ENCODE data around the gene TEDC1. TPM values are rescaled to one million over a fixed set of nuclear protein-coding genes. Genes with fewer than 3 reads are reported as not detected.

TEDC1 gene
- total RNA-seq, 1 experiment from 2014 or later = 17.9 TPM

DNA sequence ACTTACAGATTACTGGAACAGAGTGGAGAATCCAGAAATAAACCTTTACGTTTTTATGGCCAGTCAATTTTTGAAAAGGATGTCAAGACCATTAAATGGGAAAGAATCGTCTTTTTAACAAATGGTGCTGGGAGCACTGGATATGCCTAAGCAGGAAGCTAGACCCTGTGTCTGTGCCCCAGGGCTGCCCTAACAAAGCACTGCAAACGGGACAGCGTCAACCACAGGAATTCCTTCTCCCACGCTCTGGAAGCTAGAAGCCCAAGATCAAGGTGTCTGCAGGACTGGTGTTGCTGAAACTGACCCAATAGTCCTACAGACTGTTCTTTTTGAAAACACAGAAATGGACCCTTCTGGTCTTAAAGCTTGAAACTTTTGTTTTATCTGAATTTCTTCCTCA, 26.1 kb downstream of the TEDC1 start:
- DNase-seq (ENCODE audit: low spot score) (no peak), ATAC-seq (no peak)
- Mint-ChIP-seq H3K9me3 (peaks cover 44% of the 10 kb centered on the region), H3K4me1 (no peaks in the 10 kb centered on the region), H3K27me3 (ENCODE audit: low read depth) (peaks cover 48% of the 10 kb centered on the region), H3K4me3 (no peak overlapping the region), H3K36me3 (peaks cover 9% of the 10 kb centered on the region), H3K27ac (no peak overlapping the region)
- TF ChIP-seq, protein P1, sequence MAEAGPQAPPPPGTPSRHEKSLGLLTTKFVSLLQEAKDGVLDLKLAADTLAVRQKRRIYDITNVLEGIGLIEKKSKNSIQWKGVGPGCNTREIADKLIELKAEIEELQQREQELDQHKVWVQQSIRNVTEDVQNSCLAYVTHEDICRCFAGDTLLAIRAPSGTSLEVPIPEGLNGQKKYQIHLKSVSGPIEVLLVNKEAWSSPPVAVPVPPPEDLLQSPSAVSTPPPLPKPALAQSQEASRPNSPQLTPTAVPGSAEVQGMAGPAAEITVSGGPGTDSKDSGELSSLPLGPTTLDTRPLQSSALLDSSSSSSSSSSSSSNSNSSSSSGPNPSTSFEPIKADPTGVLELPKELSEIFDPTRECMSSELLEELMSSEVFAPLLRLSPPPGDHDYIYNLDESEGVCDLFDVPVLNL (CRISPR knock-in tag; IDR thresholded peaks at IDR 0.05; ENCODE audit: borderline replicate concordance, low read depth) = no peak
- TF ChIP-seq, protein P2, sequence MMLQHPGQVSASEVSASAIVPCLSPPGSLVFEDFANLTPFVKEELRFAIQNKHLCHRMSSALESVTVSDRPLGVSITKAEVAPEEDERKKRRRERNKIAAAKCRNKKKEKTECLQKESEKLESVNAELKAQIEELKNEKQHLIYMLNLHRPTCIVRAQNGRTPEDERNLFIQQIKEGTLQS (CRISPR knock-in tag; conservative IDR thresholded peaks at IDR 0.05) = no peak
- TF ChIP-seq, protein P3, sequence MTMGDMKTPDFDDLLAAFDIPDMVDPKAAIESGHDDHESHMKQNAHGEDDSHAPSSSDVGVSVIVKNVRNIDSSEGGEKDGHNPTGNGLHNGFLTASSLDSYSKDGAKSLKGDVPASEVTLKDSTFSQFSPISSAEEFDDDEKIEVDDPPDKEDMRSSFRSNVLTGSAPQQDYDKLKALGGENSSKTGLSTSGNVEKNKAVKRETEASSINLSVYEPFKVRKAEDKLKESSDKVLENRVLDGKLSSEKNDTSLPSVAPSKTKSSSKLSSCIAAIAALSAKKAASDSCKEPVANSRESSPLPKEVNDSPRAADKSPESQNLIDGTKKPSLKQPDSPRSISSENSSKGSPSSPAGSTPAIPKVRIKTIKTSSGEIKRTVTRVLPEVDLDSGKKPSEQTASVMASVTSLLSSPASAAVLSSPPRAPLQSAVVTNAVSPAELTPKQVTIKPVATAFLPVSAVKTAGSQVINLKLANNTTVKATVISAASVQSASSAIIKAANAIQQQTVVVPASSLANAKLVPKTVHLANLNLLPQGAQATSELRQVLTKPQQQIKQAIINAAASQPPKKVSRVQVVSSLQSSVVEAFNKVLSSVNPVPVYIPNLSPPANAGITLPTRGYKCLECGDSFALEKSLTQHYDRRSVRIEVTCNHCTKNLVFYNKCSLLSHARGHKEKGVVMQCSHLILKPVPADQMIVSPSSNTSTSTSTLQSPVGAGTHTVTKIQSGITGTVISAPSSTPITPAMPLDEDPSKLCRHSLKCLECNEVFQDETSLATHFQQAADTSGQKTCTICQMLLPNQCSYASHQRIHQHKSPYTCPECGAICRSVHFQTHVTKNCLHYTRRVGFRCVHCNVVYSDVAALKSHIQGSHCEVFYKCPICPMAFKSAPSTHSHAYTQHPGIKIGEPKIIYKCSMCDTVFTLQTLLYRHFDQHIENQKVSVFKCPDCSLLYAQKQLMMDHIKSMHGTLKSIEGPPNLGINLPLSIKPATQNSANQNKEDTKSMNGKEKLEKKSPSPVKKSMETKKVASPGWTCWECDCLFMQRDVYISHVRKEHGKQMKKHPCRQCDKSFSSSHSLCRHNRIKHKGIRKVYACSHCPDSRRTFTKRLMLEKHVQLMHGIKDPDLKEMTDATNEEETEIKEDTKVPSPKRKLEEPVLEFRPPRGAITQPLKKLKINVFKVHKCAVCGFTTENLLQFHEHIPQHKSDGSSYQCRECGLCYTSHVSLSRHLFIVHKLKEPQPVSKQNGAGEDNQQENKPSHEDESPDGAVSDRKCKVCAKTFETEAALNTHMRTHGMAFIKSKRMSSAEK (CRISPR knock-in tag; IDR thresholded peaks at IDR 0.05; ENCODE audit: borderline replicate concordance) = no peak
- TF ChIP-seq, protein P4, sequence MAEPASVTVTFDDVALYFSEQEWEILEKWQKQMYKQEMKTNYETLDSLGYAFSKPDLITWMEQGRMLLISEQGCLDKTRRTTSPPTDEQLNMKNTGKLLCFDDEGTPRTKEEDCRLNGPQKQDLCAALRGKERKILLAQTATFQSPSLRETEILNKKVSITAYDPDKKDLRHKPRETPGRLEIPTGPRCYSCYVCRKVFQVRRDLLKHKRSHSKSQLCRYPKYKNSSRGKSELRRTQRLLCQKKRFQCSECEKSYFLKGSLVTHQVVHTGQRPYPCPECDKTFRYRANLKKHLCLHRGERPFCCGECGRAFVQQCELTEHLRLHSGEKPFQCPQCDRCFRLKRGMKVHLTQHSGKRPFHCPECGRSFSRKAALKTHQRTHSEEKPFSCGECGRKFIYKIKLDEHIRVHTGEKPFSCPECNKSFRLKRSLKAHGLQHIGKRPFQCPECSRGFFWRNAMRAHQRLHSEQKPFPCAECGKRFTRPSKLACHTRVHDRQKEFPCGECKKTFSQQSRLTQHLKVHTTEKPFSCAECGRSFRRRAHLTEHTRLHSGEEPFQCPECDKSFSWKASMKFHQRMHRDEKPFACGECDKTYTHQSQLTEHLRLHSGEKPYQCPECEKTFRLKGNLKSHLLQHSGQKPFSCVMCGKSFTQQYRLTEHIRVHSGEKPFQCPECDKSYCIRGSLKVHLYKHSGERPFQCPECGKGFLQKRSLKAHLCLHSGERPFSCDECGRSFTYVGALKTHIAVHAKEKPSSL (CRISPR knock-in tag; conservative IDR thresholded peaks at IDR 0.05) = no peak
- TF ChIP-seq RORB (CRISPR knock-in tag; IDR thresholded peaks at IDR 0.05) = no peak
- TF ChIP-seq, protein P5, sequence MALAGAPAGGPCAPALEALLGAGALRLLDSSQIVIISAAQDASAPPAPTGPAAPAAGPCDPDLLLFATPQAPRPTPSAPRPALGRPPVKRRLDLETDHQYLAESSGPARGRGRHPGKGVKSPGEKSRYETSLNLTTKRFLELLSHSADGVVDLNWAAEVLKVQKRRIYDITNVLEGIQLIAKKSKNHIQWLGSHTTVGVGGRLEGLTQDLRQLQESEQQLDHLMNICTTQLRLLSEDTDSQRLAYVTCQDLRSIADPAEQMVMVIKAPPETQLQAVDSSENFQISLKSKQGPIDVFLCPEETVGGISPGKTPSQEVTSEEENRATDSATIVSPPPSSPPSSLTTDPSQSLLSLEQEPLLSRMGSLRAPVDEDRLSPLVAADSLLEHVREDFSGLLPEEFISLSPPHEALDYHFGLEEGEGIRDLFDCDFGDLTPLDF (CRISPR knock-in tag; IDR thresholded peaks at IDR 0.05) = no peak
- TF ChIP-seq, protein P6, sequence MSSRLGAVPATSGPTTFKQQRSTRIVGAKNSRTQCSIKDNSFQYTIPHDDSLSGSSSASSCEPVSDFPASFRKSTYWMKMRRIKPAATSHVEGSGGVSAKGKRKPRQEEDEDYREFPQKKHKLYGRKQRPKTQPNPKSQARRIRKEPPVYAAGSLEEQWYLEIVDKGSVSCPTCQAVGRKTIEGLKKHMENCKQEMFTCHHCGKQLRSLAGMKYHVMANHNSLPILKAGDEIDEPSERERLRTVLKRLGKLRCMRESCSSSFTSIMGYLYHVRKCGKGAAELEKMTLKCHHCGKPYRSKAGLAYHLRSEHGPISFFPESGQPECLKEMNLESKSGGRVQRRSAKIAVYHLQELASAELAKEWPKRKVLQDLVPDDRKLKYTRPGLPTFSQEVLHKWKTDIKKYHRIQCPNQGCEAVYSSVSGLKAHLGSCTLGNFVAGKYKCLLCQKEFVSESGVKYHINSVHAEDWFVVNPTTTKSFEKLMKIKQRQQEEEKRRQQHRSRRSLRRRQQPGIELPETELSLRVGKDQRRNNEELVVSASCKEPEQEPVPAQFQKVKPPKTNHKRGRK (CRISPR knock-in tag; IDR thresholded peaks at IDR 0.05; ENCODE audit: borderline replicate concordance) = no peak
- ChIA-PET CTCF (no interaction called here), POLR2A (no interaction called here)

DNA sequence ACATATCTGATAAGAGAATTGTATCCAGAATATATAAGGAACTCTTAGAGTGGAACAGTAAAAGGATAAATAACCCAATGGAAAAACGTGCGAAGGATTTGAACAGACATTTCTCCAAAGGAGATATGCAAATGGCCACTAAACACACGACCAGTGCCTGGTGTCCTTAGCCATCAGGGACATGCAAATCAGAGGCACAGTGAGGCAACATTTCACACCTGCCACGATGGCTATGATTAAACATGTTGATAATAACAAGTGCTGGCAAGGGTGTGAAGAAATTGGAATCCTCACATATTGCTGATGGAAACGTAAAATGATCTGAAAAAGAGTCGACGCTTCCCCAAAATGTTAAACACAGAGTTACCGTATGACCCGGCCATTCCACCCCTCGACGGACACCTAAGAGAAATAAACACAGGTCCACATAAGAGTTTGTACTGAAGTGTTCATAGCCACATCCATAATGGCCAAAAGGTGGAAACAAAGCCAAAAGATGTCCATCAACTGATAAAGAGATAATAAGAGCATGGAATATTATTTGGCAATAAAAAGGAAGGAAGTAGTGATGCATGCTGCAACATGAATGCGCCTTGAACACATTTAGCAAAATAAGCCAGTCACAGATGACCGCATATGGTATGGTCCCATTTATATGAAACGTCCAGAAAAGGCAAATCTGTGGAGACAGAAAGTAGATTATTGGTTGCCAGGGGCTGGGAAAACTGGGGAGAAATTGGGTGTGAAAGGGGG, 29.1 kb downstream of the TEDC1 start:
- no peak for ATAC-seq
- no peak for DNase-seq (ENCODE audit: low spot score)
- ChIA-PET CTCF (interaction anchor here (1.1 kb wide), 1 partner anchor 8 kb away, joined by 3 read pairs; no protein-coding TSS in a partner anchor), POLR2A (no interaction called here)
- peaks cover 37% of the 10 kb centered on the region for H3K9me3 Mint-ChIP-seq
- no peaks in the 10 kb centered on the region for H3K4me1 Mint-ChIP-seq
- H3K36me3 Mint-ChIP-seq = peaks cover 6% of the 10 kb centered on the region
- no peak overlapping the region for H3K4me3 Mint-ChIP-seq
- H3K27me3 Mint-ChIP-seq (ENCODE audit: low read depth) = peaks cover 69% of the 10 kb centered on the region
- no peak overlapping the region for H3K27ac Mint-ChIP-seq
- TF ChIP-seq, protein P7, sequence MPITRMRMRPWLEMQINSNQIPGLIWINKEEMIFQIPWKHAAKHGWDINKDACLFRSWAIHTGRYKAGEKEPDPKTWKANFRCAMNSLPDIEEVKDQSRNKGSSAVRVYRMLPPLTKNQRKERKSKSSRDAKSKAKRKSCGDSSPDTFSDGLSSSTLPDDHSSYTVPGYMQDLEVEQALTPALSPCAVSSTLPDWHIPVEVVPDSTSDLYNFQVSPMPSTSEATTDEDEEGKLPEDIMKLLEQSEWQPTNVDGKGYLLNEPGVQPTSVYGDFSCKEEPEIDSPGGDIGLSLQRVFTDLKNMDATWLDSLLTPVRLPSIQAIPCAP (CRISPR knock-in tag; IDR thresholded peaks at IDR 0.05) = no peak
- TF ChIP-seq OVOL2 (CRISPR knock-in tag; IDR thresholded peaks at IDR 0.05; ENCODE audit: borderline replicate concordance) = no peak
- no peak for TF ChIP-seq SOX15 (CRISPR knock-in tag; IDR thresholded peaks at IDR 0.05)
- no peak for TF ChIP-seq GABPB1 (CRISPR knock-in tag; IDR thresholded peaks at IDR 0.05)
- TF ChIP-seq, protein P8, sequence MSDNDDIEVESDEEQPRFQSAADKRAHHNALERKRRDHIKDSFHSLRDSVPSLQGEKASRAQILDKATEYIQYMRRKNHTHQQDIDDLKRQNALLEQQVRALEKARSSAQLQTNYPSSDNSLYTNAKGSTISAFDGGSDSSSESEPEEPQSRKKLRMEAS (CRISPR knock-in tag; IDR thresholded peaks at IDR 0.05) = no peak
- TF ChIP-seq GTF2I (CRISPR knock-in tag; conservative IDR thresholded peaks at IDR 0.05) = no peak
- no peak for TF ChIP-seq NR2C2 (CRISPR knock-in tag; IDR thresholded peaks at IDR 0.05)
- TF ChIP-seq, protein P9, sequence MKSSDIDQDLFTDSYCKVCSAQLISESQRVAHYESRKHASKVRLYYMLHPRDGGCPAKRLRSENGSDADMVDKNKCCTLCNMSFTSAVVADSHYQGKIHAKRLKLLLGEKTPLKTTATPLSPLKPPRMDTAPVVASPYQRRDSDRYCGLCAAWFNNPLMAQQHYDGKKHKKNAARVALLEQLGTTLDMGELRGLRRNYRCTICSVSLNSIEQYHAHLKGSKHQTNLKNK (CRISPR knock-in tag; IDR thresholded peaks at IDR 0.05) = no peak
- TF ChIP-seq, protein P10, sequence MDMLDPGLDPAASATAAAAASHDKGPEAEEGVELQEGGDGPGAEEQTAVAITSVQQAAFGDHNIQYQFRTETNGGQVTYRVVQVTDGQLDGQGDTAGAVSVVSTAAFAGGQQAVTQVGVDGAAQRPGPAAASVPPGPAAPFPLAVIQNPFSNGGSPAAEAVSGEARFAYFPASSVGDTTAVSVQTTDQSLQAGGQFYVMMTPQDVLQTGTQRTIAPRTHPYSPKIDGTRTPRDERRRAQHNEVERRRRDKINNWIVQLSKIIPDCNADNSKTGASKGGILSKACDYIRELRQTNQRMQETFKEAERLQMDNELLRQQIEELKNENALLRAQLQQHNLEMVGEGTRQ (CRISPR knock-in tag; IDR thresholded peaks at IDR 0.05) = no peak
- no peak for TF ChIP-seq ZNF317 (CRISPR knock-in tag; IDR thresholded peaks at IDR 0.05; ENCODE audit: borderline replicate concordance, low read depth)
- no peak for TF ChIP-seq NFYB (CRISPR knock-in tag; conservative IDR thresholded peaks at IDR 0.05; ENCODE audit: low read depth)
- TF ChIP-seq FOXJ3 (CRISPR knock-in tag; IDR thresholded peaks at IDR 0.05; ENCODE audit: borderline replicate concordance) = no peak
- no peak for TF ChIP-seq IRF2 (CRISPR knock-in tag; IDR thresholded peaks at IDR 0.05; ENCODE audit: borderline replicate concordance, low read depth)
- TF ChIP-seq ZNF423 (CRISPR knock-in tag; IDR thresholded peaks at IDR 0.05) = no peak
